Kidney (tissue), 14 donors: ENCODE data around the gene GNA15. TPM values are rescaled to one million over a fixed set of nuclear protein-coding genes. Genes with fewer than 3 reads are reported as not detected.
A peak's percentile ranks its signal among the peaks of the same experiment; 100 is the strongest.

Source experiments
- DNase-seq, 5 donors: peaks; one replicate each; pipeline ENCODE4 v3.0.0-alpha.2; 2013 to 2020
- FAIRE-seq: peaks from 2 replicates; lab custom pipeline; 2012; peaks lifted over from hg19 to GRCh38; lab: Jason Lieb, UNC
- H3K27ac ChIP-seq, 2 donors: one replicate each; pipeline ENCODE4 v1.7.0; 2013; ENCODE audit warnings: low read depth in 2 of 2, low read length in 2 of 2, inconsistent platforms in 1 of 2
- H3K27me3 ChIP-seq: one replicate; pipeline ENCODE4 v1.7.1; 2013; ENCODE audit warnings: low read length, inconsistent platforms; ENCODE audit not compliant: control insufficient read depth, insufficient read depth
- H3K36me3 ChIP-seq, 3 donors: one replicate each; pipeline versions ENCODE4 v1.7.0 to v1.7.1; 2013; ENCODE audit warnings: low read length in 3 of 3, control low read depth in 1 of 3, inconsistent platforms in 1 of 3; ENCODE audit not compliant: insufficient read depth in 3 of 3, control insufficient read depth in 2 of 3
- H3K4me1 ChIP-seq, 3 donors: one replicate each; pipeline versions ENCODE4 v1.7.0 to v1.7.1; 2013; ENCODE audit warnings: low read length in 3 of 3, inconsistent platforms in 1 of 3, low read depth in 1 of 3; ENCODE audit not compliant: control insufficient read depth in 2 of 3, insufficient read depth in 2 of 3
- H3K4me3 ChIP-seq, 3 donors: one replicate each; pipeline versions ENCODE4 v1.7.0 to v1.8.1; 2013; ENCODE audit warnings: low read length in 3 of 3, control low read depth in 1 of 3, inconsistent platforms in 1 of 3
- H3K9ac ChIP-seq, 3 donors: one replicate each; pipeline versions ENCODE4 v1.7.0 to v1.7.1; 2013; ENCODE audit warnings: low read length in 3 of 3, control low read depth in 1 of 3, inconsistent platforms in 1 of 3
- H3K9me3 ChIP-seq, 3 donors: one replicate each; pipeline versions ENCODE4 v1.7.0 to v1.7.1; 2013; ENCODE audit warnings: low read length in 3 of 3, control low read depth in 1 of 3, inconsistent platforms in 1 of 3; ENCODE audit not compliant: control insufficient read depth in 2 of 3, insufficient read depth in 1 of 3
- intact Hi-C: fragments of 100-400 bp; cut with DNase I; formaldehyde crosslinking; loops from one replicate; pipeline ENCODE4 v1.11.1; 2022
- polyA plus RNA-seq: library from polyadenylated mRNA; stranded (reverse); fragments of 350-450 nt; fragmentation: Illumina TruSeq; extraction: RNeasy Lipid Tissue Mini Kit (QIAGEN cat#74804); gene quantifications from one replicate; pipeline ENCODE4 v1.2.3, GENCODE V29; 2014; ENCODE audit warnings: low read depth, low replicate concordance; ENCODE audit not compliant: insufficient read depth
- total RNA-seq: library from RNA; stranded (reverse); fragmentation: NEBNext Ultra II Directional; extraction: Animal tissue kit (Norgen Biotek cat#: 25700); gene quantifications from one replicate; pipeline ENCODE4 v1.2.1, GENCODE V29; 2021
- TF ChIP-seq, protein P1 (sequence below): IDR thresholded peaks from 3 replicates; pipeline ENCODE4 v1.5.1; 2012; ENCODE audit warnings: mild to moderate bottlenecking, moderate library complexity, borderline replicate concordance; ENCODE audit not compliant: insufficient read depth; ENCODE audit errors: extremely low read depth
- donor health status: control.
- donor health status: control.
- donor health status: control.
- donor health status: control.
- donor health status: control.
- donor health status: DM: yes; HTN: yes; CAD: no.
- donor health status: Normal renal cell carcinoma (clear cell type).

Gene GNA15
- total and polyA plus RNA-seq, 2 donors from 2014 or later: 1.7 to 8.7 TPM

DNA sequence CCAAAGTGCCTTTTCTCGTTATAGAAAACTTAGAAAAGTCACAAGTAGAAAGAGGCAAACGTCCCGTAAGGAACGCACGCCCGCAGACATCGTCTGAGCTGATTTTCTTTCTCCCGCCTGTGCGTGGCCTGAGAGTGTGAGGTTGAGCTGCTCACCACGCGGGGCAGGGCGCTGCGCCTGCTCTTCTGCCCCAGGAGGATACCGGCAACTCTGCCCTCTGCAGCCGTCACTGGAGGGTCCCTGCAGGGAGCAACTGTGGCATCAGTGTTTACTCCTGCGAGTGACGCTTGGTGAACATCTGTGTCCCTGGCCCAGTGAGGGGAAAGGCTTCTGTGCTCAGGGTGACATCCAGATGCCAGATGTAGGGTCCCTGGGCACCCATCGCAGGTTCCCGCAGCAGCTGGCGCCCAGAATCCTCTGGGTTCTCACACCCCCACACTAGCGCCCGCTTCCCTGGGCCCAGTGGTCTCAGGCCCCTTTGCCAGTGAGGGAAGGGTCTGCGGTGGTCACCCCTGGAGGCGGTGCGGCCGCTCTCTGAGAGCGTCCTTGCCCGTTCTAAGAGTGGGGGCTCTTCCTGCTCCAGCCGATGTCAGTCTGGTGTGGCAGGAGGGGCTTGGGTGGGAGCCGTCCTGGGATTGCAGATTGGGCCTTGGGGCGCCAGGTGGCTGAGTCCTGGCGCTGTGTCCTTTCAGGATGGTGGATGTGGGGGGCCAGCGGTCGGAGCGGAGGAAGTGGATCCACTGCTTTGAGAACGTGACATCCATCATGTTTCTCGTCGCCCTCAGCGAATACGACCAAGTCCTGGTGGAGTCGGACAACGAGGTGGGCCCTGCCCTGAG, 17.4 kb upstream of the GNA15 start:
- Histone ChIP-seq H3K4me3 (no peak overlapping the region), H3K27ac (no peak overlapping the region), H3K9me3 (no peaks in the 10 kb centered on the region), H3K27me3 (no peaks in the 10 kb centered on the region), H3K9ac (no peak overlapping the region), H3K4me1 (no peaks in the 10 kb centered on the region), H3K36me3 (peaks cover 0 to 18% (median 0%) of the 10 kb centered on the region in 3 donors)
- DNase-seq (peak in 1 of 5 donors; percentile 48), FAIRE-seq (no peak)
- TF ChIP-seq, protein P1, sequence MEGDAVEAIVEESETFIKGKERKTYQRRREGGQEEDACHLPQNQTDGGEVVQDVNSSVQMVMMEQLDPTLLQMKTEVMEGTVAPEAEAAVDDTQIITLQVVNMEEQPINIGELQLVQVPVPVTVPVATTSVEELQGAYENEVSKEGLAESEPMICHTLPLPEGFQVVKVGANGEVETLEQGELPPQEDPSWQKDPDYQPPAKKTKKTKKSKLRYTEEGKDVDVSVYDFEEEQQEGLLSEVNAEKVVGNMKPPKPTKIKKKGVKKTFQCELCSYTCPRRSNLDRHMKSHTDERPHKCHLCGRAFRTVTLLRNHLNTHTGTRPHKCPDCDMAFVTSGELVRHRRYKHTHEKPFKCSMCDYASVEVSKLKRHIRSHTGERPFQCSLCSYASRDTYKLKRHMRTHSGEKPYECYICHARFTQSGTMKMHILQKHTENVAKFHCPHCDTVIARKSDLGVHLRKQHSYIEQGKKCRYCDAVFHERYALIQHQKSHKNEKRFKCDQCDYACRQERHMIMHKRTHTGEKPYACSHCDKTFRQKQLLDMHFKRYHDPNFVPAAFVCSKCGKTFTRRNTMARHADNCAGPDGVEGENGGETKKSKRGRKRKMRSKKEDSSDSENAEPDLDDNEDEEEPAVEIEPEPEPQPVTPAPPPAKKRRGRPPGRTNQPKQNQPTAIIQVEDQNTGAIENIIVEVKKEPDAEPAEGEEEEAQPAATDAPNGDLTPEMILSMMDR: no peak
- intact Hi-C loops: no loop called here

DNA sequence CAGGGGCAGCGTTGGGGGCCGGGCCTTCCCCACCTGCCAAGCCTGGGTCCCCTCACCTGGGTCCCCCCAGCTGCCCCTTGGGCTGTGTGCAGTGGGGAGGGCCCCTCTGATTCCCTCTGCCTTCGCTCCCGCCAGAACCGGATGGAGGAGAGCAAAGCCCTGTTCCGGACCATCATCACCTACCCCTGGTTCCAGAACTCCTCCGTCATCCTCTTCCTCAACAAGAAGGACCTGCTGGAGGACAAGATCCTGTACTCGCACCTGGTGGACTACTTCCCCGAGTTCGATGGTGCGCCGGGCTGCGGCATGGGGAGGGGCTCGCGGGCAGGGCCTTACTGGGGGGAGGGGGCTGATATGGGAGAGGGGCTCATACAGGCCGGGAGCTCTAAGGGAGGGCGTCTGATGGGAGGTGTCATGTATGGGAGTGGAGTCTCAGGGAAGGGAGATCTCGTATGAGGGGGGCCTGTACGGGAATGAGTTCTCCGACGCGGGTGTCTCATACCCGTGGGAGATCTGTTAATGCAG, 16.7 kb upstream of the GNA15 start:
- H3K4me1 ChIP-seq: no peaks in the 10 kb centered on the region
- DNase-seq (peak in 1 of 5 donors; percentile 59), FAIRE-seq (no peak)
- H3K36me3 ChIP-seq: peaks cover 0 to 18% (median 0%) of the 10 kb centered on the region in 3 donors
- no peak overlapping the region for H3K4me3 ChIP-seq
- no peaks in the 10 kb centered on the region for H3K27me3 ChIP-seq
- TF ChIP-seq, protein P1: no peak
- no peaks in the 10 kb centered on the region for H3K9me3 ChIP-seq
- intact Hi-C loops: no loop called here
- no peak overlapping the region for H3K27ac ChIP-seq
- no peak overlapping the region for H3K9ac ChIP-seq

DNA sequence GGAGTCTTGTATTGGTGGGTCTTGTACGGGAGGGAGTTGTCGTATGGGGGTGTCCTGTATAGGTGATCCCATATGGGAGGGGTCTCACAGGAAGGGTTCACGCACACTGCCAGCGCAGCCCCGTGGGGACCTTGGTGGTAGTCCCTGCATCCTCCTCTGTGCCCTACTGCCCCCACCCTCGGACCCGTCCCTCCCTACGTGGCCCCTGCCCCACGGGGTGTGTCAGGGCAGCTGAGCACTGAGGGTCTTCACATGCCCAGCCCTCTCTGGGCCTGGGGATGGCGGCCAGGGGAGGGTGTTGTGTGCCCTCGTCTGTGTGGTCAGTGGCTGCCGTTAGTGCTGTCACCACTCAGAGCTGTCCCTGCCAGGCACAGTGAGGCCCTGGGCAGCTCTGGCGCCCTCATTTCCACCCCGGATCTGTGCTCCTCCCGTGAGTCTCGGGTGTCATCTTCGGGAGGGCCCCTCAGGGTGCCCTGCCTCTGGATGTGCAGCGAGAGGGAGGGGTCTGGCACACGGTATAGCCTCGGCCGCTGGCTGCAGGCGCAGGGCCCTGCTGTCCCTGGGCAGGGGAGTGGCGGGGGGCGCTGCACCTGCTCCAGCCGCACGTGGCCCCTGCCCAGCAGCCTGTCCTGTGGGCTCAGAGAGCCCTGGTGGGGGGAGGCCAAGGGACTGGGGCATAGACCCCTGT, 16.0 kb upstream of the GNA15 start:
- DNase-seq (peak in 2 of 5 donors; percentile 33 to 58), FAIRE-seq (no peak)
- Histone ChIP-seq H3K4me3 (no peak overlapping the region), H3K9ac (no peak overlapping the region), H3K27ac (no peak overlapping the region), H3K9me3 (no peaks in the 10 kb centered on the region), H3K4me1 (no peaks in the 10 kb centered on the region), H3K27me3 (no peaks in the 10 kb centered on the region), H3K36me3 (peaks cover 0 to 18% (median 0%) of the 10 kb centered on the region in 3 donors)
- TF ChIP-seq, protein P1: no peak
- intact Hi-C loops: no loop called here
